Activated naive CD4-positive, alpha-beta T cell treated with Interleukin-2 at 50 U/mL for 16 hours (primary cell): ENCODE results near the gene GID8.

Experiments used
- DNase-seq: peaks from one replicate; pipeline ENCODE4 v3.0.0-alpha.2; 2020

GID8 gene

GRCh38 chr20:62991196-62991807, 53.4 kb downstream of the GID8 start:
- no peak for DNase-seq

DNA sequence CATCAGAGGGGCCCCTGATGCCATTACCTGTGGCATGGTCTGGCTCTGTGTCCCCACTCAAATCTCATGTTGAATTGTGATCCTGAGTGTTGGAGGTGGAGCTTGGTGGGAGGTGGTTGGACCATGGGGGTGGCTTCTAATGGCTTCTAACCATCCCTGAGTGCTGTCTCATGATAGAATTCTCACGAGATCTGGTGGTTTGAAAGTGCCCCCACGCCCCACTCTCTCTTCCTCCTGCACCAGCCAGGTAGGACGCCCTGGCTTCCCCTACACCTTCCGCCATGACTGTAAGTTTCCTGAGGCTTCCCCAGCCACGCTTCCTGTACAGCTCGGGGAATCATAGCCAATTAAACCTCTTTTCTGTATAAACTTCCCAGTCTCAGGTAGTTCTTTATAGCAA, 53.9 kb downstream of the GID8 start:
- DNase-seq, result no peak

DNA sequence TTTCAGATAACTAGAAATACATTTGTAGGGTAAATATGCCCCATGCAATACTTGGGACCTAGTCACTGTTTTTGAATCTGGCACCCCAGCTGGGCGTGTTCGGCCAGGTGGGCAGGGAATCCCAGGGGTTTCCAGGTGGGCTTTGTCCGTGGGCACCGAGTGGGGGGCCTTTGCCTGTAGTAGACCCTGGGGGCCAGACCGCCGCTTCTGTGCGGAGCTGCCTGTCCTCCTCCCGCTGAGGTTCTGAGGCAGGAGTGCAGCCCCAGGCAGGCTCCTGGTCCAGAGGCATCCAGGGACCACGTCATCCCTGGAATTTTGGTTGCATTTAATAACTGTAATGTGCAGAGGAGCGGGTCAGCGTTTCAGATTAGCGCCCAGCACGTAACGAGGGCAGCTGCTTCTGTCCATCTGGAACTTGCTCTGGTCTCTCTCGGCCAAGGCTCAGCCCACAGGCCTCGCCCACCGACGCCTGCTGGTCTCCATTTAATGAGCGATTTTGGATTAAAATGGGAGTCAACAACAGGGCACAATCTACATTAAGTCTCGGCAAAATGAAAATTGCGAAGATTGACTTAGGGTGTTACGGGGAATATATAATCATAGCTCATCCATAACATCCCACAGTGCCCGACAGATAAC, 56.0 kb downstream of the GID8 start:
- no peak for DNase-seq

DNA sequence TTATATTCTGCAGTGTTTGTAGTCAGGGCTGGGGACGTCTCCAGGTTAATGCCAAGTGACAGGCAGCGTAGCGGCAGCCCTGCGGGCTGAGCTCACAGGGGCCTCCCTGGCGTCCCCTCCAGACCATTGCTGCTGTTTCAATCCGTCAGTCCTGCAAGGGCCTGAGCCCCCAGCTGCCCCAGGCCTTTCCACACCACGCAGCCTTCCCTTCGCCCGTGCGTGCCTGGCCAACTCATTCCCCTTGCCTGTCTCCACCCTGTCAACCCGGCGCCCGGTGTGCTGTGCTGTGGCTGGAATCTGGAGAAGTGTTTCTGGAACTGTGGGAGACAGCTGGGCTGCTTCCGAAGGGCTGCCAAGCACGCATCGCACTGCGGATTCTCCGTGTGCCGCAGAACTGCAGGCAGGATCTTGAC, 56.9 kb downstream of the GID8 start:
- no peak for DNase-seq

GRCh38 chr20:62995481-62995880, 57.5 kb downstream of the GID8 start:
- DNase-seq, result no peak

DNA sequence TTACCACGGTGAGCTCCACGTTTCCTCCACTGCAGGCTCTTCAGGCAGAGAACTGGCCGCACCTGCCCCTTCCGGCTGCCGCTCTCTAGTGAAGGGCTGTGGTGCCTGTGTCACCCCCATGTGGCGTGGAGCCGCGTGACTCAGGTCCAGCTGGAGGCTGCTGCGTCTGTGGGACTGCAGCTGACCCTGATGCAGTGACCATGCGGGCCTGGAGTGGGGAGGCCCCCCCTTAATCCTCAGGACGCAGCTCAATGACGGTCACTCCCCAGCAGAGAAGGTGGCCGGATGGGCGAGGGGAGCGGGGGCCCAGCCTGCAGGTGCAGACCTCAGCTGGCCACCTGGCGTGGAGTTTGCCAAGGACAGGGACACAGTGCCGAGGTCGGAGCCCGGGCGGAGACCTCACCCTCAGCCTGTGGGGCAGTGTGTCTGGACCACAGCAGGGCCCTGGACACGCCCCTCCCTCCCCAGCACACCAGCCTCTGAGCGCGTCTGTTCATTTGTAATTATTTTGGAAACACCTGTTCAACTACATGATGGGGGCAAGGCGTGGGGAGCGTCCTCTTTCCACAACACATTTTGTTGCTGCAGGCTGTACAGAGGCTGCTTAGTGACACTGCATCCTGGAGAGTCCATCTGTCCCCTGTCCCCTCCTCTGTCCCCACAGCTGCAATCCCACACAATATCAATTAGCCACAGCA, 58.1 kb downstream of the GID8 start:
- DNase-seq, result no peak

DNA sequence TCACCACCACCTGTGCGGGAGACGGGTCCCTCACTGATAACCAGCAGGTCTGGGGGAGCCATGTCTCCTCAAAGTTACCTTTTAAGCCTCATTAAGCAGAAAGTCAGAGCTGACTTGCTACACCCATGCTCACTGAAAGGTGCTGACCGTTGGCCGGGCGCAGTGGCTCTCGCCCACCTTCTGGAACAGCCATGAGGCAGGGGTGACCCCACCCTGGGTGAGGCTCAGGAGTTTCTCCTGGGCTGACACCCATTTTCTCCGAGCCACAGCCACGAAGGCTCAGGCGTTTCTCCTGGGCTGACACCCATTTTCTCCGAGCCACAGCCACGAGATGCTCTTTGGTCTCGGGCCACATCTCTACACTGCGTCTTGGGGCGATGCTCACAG, 58.6 kb downstream of the GID8 start:
- DNase-seq, result no peak

GRCh38 chr20:62997417-62998035, 59.6 kb downstream of the GID8 start:
- no peak for DNase-seq
